GM19023 (cell line): ENCODE data around the gene SRPRB.

Experiments used
- ATAC-seq: cut with Tn5 transposase; IDR thresholded peaks from one replicate; pipeline ENCODE4 v1.9.1; 2021; ENCODE audit warnings: mild to moderate bottlenecking, moderate library complexity; ENCODE audit not compliant: unreplicated experiment

Gene SRPRB

GRCh38 chr3:133863911-133864310 is 58.3 kb downstream of the SRPRB start:
- ATAC-seq, result no peak

- ATAC-seq, result no peak
Measured at GRCh38 chr3:133864616-133865015, 59.0 kb downstream of the SRPRB start.

- ATAC-seq, result no peak
Measured at GRCh38 chr3:133865136-133865855, 59.7 kb downstream of the SRPRB start.

DNA sequence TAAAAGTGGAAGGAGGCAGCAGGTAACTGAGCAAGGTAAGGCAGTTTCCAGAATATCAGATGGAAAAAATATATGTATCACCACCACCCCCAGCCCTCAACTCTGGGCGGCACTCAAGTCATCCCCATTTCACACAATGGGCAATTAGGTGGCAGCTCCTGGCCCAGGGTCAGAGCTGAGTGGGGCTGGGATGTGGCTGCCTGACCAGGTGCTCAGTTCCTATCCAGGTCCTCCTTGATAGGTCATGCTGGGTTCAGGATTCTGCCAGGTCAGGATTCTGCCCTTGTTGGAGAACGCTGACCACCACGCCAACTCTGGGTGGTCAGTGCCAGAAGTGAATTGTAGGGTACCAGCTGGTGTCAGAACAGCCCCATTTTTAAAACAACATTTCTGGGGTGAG is 60.5 kb downstream of the SRPRB start:
- ATAC-seq, result no peak

DNA sequence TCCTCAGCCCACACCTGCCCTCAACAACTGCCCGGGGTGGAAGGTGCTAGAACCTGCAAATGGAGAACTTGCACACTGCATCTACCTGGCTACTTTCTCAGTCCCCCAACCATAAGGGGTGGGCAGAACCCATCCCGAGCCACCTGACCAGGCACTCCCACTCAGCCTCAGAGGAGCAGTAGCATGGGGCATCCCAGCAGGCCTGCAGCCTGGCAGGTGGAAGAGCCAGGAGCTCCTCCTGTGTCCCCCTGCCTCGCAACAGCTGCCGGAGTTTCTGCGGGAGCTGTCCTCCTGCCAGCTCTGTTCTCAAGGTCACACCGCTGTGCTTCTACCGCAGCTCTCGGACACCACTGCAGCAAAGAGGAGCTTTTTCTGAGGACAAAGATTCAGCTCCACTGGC is 62.6 kb downstream of the SRPRB start:
- no peak for ATAC-seq

DNA sequence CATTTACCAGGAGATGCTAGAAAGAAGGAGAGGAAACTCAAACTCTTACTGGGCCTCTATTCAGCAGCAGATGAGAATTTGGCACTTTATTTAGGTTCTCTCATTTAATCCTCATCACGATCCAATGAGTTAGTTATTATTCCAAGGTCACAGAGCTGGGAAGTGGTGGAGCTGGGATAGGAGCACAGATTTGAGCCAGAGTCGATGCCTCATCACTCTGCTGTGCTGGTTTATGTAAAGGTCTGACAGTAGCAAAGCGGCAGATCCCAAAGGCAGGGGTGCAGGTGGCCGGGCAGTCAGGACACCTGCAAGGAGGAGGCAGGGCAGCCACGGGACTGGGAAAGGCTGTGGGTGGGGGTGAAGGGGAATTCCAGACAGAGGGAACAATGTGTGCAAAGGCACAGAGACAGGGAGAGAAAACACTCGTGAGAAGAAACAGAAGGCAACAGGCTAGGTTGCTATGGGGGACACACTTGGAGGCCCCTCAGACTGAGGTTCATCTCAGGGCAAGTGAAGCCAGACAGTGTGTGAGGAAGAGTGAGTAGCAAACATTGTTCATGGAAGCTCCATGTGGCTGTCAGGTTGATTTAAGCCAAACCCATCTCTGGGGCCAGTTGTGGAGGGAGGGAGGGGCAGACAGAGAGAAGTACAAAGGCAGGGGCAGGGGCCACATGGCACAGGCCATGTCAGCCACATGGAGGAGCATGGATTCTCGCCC is 63.3 kb downstream of the SRPRB start:
- ATAC-seq, result no peak

GRCh38 chr3:133869586-133869985 is 64.0 kb downstream of the SRPRB start:
- ATAC-seq, result no peak

DNA sequence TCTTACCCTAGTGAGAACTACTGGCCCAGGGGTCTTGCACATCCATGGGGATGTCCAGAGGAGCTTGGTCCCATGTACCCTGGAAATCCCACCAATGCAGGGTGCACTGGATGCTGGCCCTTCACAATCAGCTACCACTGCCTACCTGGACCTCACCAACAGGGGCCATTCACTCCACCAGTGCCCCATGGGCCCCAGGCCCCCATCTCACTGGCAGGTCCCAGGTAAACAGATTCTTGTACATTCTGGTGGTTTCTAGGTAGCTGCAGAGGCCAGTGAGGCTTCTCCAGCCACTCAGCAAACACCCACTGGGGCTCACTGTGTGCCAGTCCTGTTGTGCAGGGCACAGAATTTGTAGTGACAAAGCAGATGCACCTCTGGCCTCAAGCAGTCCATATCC is 65.2 kb downstream of the SRPRB start:
- no peak for ATAC-seq
